Fibroblast of lung (primary cell): ENCODE results near the gene DSTYK. TPM values are rescaled to one million over a fixed set of nuclear protein-coding genes. Genes with fewer than 3 reads are reported as not detected.

Experiments
- DNase-seq, 2 donors: peaks; one replicate each; pipeline versions ENCODE4 v3.0.0 to v3.0.0-alpha.2; 2010; ENCODE audit warnings: low read depth in 2 of 2
- H2AFZ ChIP-seq: 2 replicates; pipeline ENCODE4 v1.5.1; 2012; ENCODE audit warnings: low read length, control low read depth, inconsistent platforms
- H3K27ac ChIP-seq: 2 replicates; pipeline ENCODE4 v1.5.1; 2011; ENCODE audit warnings: low read length, control low read depth; ENCODE audit not compliant: insufficient read depth
- H3K27me3 ChIP-seq: 2 replicates; pipeline ENCODE4 v1.5.1; 2011; ENCODE audit warnings: mild to moderate bottlenecking, low read length; ENCODE audit not compliant: control insufficient read depth, insufficient read depth
- H3K36me3 ChIP-seq: 2 replicates; pipeline ENCODE4 v1.5.1; 2011; ENCODE audit warnings: low read length; ENCODE audit not compliant: control insufficient read depth, insufficient read depth
- H3K4me1 ChIP-seq: 2 replicates; pipeline ENCODE4 v1.5.1; 2011; ENCODE audit warnings: low read length; ENCODE audit not compliant: control insufficient read depth, insufficient read depth; ENCODE audit errors: extremely low read depth
- H3K4me2 ChIP-seq: 2 replicates; pipeline ENCODE4 v1.5.1; 2011; ENCODE audit warnings: low read length, control low read depth; ENCODE audit not compliant: insufficient read depth; ENCODE audit errors: extremely low read depth
- H3K4me3 ChIP-seq, 4 experiments: fragments of 200-600 bp in 1 of 4; sonication (generic) in 1 of 4; replicated peaks in 1 of 4; 2 replicates each; pipeline ENCODE4 v1.5.1; 2011 to 2016; ENCODE audit warnings: low read length in 4 of 4, low read depth in 3 of 4, mild to moderate bottlenecking in 3 of 4, control low read depth in 2 of 4, inconsistent platforms in 1 of 4, mixed read lengths in 1 of 4; ENCODE audit not compliant: insufficient read depth in 1 of 4; ENCODE audit errors: control extremely low read depth in 1 of 4
- H3K79me2 ChIP-seq: 2 replicates; pipeline ENCODE4 v1.5.1; 2012; ENCODE audit warnings: mild to moderate bottlenecking, low read length, inconsistent platforms; ENCODE audit not compliant: control insufficient read depth, insufficient read depth
- H3K9ac ChIP-seq: 2 replicates; pipeline ENCODE4 v1.5.1; 2011; ENCODE audit warnings: mild to moderate bottlenecking, low read length, control low read depth; ENCODE audit not compliant: insufficient read depth
- H3K9me3 ChIP-seq: 2 replicates; pipeline ENCODE4 v1.5.1; 2012; ENCODE audit warnings: low read depth, low read length; ENCODE audit not compliant: control insufficient read depth, insufficient read depth
- H4K20me1 ChIP-seq: 2 replicates; pipeline ENCODE4 v1.5.1; 2011; ENCODE audit warnings: low read length; ENCODE audit not compliant: control insufficient read depth, insufficient read depth; ENCODE audit errors: extremely low read depth
- CTCF ChIP-seq, 2 donors: IDR thresholded peaks in 1 of 2; conservative IDR thresholded peaks in 1 of 2; 1 replicate in 1 of 2; 2 replicates in 1 of 2; pipeline ENCODE4 v1.5.1; 2011 to 2012; ENCODE audit warnings: low read length in 2 of 2, control low read depth in 1 of 2, inconsistent platforms in 1 of 2, low read depth in 1 of 2, mild to moderate bottlenecking in 1 of 2
- EZH2 ChIP-seq: IDR thresholded peaks from 2 replicates; pipeline ENCODE4 v1.5.1; 2012; ENCODE audit warnings: low read length, control low read depth, mild to moderate bottlenecking; ENCODE audit errors: missing control alignments
- polyA plus RNA-seq, 2 donors: library from polyadenylated mRNA; depleted of rRNA in 1 of 2; stranded (reverse) in 1 of 2; unstranded in 1 of 2; fragments of >200 nt; gene quantifications; 2 replicates each; pipeline ENCODE4 v1.2.1, GENCODE V29; 2011 to 2012; ENCODE audit warnings: missing spikeins in 1 of 2
- total RNA-seq: library from RNA; depleted of rRNA; stranded (reverse); fragments of >200 nt; gene quantifications from 2 replicates; pipeline ENCODE4 v1.2.1, GENCODE V29; 2014

The DSTYK gene
- total and polyA plus RNA-seq, 2 donors (not counting 1 experiment from before 2014, with no cell fraction given): 24.5 to 42.6 TPM

GRCh38 chr1:205244384-205244783 is 32.9 kb upstream of the DSTYK start:
- no peak for DNase-seq
- Histone ChIP-seq H3K27ac (no peak overlapping the region), H3K79me2 (no peaks in the 10 kb centered on the region), H3K4me2 (no peak overlapping the region), H3K27me3 (no peaks in the 10 kb centered on the region), H3K9ac (no peak overlapping the region), H3K9me3 (no peaks in the 10 kb centered on the region), H4K20me1 (no peaks in the 10 kb centered on the region), H3K4me1 (peaks cover 8% of the 10 kb centered on the region), H3K36me3 (peaks cover 1% of the 10 kb centered on the region), H2AFZ (no peak overlapping the region), H3K4me3 (no peak overlapping the region)
- no peak for TF ChIP-seq EZH2

GRCh38 chr1:205243350-205244191 is 32.1 kb upstream of the DSTYK start:
- TF ChIP-seq CTCF (conservative IDR thresholded peaks at IDR 0.05 in 1 of 2, IDR thresholded peaks at IDR 0.05 in 1 of 2; ENCODE audit: low read depth in 1 of 2, low read length in 2 of 2): no peak
- TF ChIP-seq EZH2: no peak
- Histone ChIP-seq H3K79me2 (no peaks in the 10 kb centered on the region), H3K4me3 (no peak overlapping the region), H3K36me3 (peaks cover 1% of the 10 kb centered on the region), H3K27ac (no peak overlapping the region), H3K9me3 (no peaks in the 10 kb centered on the region), H2AFZ (no peak overlapping the region), H3K4me2 (no peak overlapping the region), H3K4me1 (peaks cover 2% of the 10 kb centered on the region), H3K27me3 (no peaks in the 10 kb centered on the region), H3K9ac (no peak overlapping the region), H4K20me1 (no peaks in the 10 kb centered on the region)
- no peak for DNase-seq

GRCh38 chr1:205241366-205242030 is 30.0 kb upstream of the DSTYK start:
- no peak overlapping the region for H3K4me2 ChIP-seq
- H3K36me3 ChIP-seq: peaks cover 1% of the 10 kb centered on the region
- no peak for DNase-seq
- H3K79me2 ChIP-seq: no peaks in the 10 kb centered on the region
- TF ChIP-seq CTCF (conservative IDR thresholded peaks at IDR 0.05 in 1 of 2, IDR thresholded peaks at IDR 0.05 in 1 of 2; ENCODE audit: low read depth in 1 of 2, low read length in 2 of 2): no peak
- TF ChIP-seq EZH2: no peak
- peaks cover 2% of the 10 kb centered on the region for H3K4me1 ChIP-seq
- H2AFZ ChIP-seq: no peak overlapping the region
- H3K27ac ChIP-seq: no peak overlapping the region
- no peak overlapping the region for H3K4me3 ChIP-seq
- no peak overlapping the region for H3K9ac ChIP-seq
- no peaks in the 10 kb centered on the region for H3K27me3 ChIP-seq
- H3K9me3 ChIP-seq: no peaks in the 10 kb centered on the region
- no peaks in the 10 kb centered on the region for H4K20me1 ChIP-seq
